Mesenchymal stem cell (in vitro differentiated cells and primary cell): ENCODE results near the gene USP11.

Source experiments
- DNase-seq: peaks from one replicate; pipeline ENCODE4 v3.0.0-alpha.2; 2013
- H2AFZ ChIP-seq: one replicate; pipeline ENCODE4 v1.6.1; 2013; ENCODE audit warnings: low read depth, mild to moderate bottlenecking, control low read depth, inconsistent platforms, low read length, moderate library complexity
- H2AK5ac ChIP-seq: 2 replicates; pipeline ENCODE4 v1.6.1; 2013; ENCODE audit warnings: low read length, moderate library complexity, mild to moderate bottlenecking, inconsistent platforms; ENCODE audit not compliant: severe bottlenecking
- H2BK120ac ChIP-seq: one replicate; pipeline ENCODE4 v1.6.1; 2013; ENCODE audit warnings: low read depth, mild to moderate bottlenecking, inconsistent platforms, low read length, moderate library complexity
- H2BK12ac ChIP-seq, 2 experiments: one replicate each; pipeline ENCODE4 v1.6.1; 2013; ENCODE audit warnings: inconsistent platforms in 2 of 2, low read length in 2 of 2, mild to moderate bottlenecking in 2 of 2, moderate library complexity in 2 of 2, control low read depth in 1 of 2
- H2BK15ac ChIP-seq: one replicate; pipeline ENCODE4 v1.6.1; 2013; ENCODE audit warnings: mild to moderate bottlenecking, low read depth, inconsistent platforms; ENCODE audit not compliant: poor library complexity, severe bottlenecking
- H2BK5ac ChIP-seq: 2 replicates; pipeline ENCODE4 v1.6.1; 2013; ENCODE audit warnings: low read depth, mild to moderate bottlenecking, low read length, control low read depth, inconsistent platforms; ENCODE audit not compliant: poor library complexity, severe bottlenecking
- H3K14ac ChIP-seq, 2 experiments: one replicate each; pipeline ENCODE4 v1.6.1; 2013; ENCODE audit warnings: inconsistent platforms in 2 of 2, low read length in 2 of 2, control low read depth in 1 of 2, mild to moderate bottlenecking in 1 of 2, moderate library complexity in 1 of 2
- H3K18ac ChIP-seq, 2 experiments: one replicate each; pipeline ENCODE4 v1.6.1; 2013; ENCODE audit warnings: inconsistent platforms in 2 of 2, low read length in 2 of 2, control low read depth in 1 of 2, low read depth in 1 of 2, mild to moderate bottlenecking in 1 of 2
- H3K23ac ChIP-seq, 2 experiments: one replicate each; pipeline ENCODE4 v1.6.1; 2013; ENCODE audit warnings: inconsistent platforms in 2 of 2, low read length in 2 of 2, mild to moderate bottlenecking in 2 of 2, moderate library complexity in 2 of 2, control low read depth in 1 of 2
- H3K27ac ChIP-seq: 2 replicates; pipeline ENCODE4 v1.5.1; 2013; ENCODE audit warnings: mild to moderate bottlenecking, moderate library complexity, low read length, control low read depth, inconsistent platforms; ENCODE audit not compliant: poor library complexity, severe bottlenecking
- H3K27me3 ChIP-seq, 2 experiments: 2 replicates each; pipeline versions ENCODE4 v1.6.1 to v1.7.0; 2013; ENCODE audit warnings: low read length in 2 of 2, mild to moderate bottlenecking in 2 of 2, moderate library complexity in 2 of 2, control low read depth in 1 of 2, inconsistent platforms in 1 of 2; ENCODE audit not compliant: control insufficient read depth in 1 of 2, insufficient read depth in 1 of 2
- H3K36me3 ChIP-seq, 2 experiments: 2 replicates each; pipeline versions ENCODE4 v1.6.1 to v1.7.0; 2013; ENCODE audit warnings: low read length in 2 of 2, control low read depth in 1 of 2, inconsistent platforms in 1 of 2, low read depth in 1 of 2, mild to moderate bottlenecking in 1 of 2; ENCODE audit not compliant: insufficient read depth in 2 of 2, control insufficient read depth in 1 of 2
- H3K4ac ChIP-seq, 2 experiments: one replicate each; pipeline ENCODE4 v1.6.1; 2013; ENCODE audit warnings: inconsistent platforms in 2 of 2, low read length in 2 of 2, mild to moderate bottlenecking in 2 of 2, moderate library complexity in 2 of 2, control low read depth in 1 of 2, low read depth in 1 of 2
- H3K4me1 ChIP-seq: 2 replicates; pipeline ENCODE4 v1.6.1; 2013; ENCODE audit warnings: low read depth, low read length, control low read depth; ENCODE audit not compliant: control insufficient read depth, insufficient read depth
- H3K4me2 ChIP-seq: 2 replicates; pipeline ENCODE4 v1.6.1; 2013; ENCODE audit warnings: low read length, mild to moderate bottlenecking, inconsistent platforms; ENCODE audit not compliant: poor library complexity, severe bottlenecking
- H3K4me3 ChIP-seq, 2 experiments: 2 replicates each; pipeline versions ENCODE4 v1.5.1 to v1.7.0; 2013; ENCODE audit warnings: low read length in 2 of 2, mild to moderate bottlenecking in 2 of 2, control low read depth in 1 of 2, low read depth in 1 of 2; ENCODE audit not compliant: insufficient read depth in 1 of 2
- H3K79me1 ChIP-seq: replicated peaks from 2 replicates; pipeline ENCODE4 v1.6.1; 2013; ENCODE audit warnings: mild to moderate bottlenecking, control low read depth, low read length, inconsistent platforms; ENCODE audit not compliant: poor library complexity, severe bottlenecking
- H3K9ac ChIP-seq: 2 replicates; pipeline ENCODE4 v1.7.0; 2013; ENCODE audit warnings: mild to moderate bottlenecking, low read length, moderate library complexity
- H3K9me3 ChIP-seq: 2 replicates; pipeline ENCODE4 v1.7.0; 2013; ENCODE audit warnings: mild to moderate bottlenecking, low read length; ENCODE audit not compliant: control insufficient read depth
- H4K8ac ChIP-seq: one replicate; pipeline ENCODE4 v1.6.1; 2013; ENCODE audit warnings: inconsistent platforms, mild to moderate bottlenecking, low read length, moderate library complexity
- H4K91ac ChIP-seq: one replicate; pipeline ENCODE4 v1.6.1; 2013; ENCODE audit warnings: mild to moderate bottlenecking, low read length, inconsistent platforms
- WGBS: methylation state at CpG from one replicate; pipeline ENCODE4 v1.1.7; 2013; ENCODE audit warnings: mixed read lengths; 5-methylcytosine and 5-hydroxymethylcytosine counted together

USP11 gene

GRCh38 chrX:47229427-47229826 is 3.4 kb upstream of the USP11 start:
- Histone ChIP-seq H3K9me3 (no peaks in the 10 kb centered on the region), H3K27ac (no peak overlapping the region), H3K4me3 (no peak overlapping the region), H2BK12ac (no peak overlapping the region), H3K27me3 (peaks cover 0 to 10% of the 10 kb centered on the region in 2 experiments), H2BK120ac (no peak overlapping the region), H3K23ac (no peak overlapping the region), H2AFZ (no peak overlapping the region), H3K4ac (no peak overlapping the region), H2BK5ac (no peak overlapping the region), H3K79me1 (peaks cover 12% of the 10 kb centered on the region), H4K8ac (no peak overlapping the region), H3K9ac (no peak overlapping the region), H3K4me2 (no peak overlapping the region), H3K36me3 (peaks cover 44 to 51% of the 10 kb centered on the region in 2 experiments), H2AK5ac (no peak overlapping the region), H2BK15ac (no peak overlapping the region), H3K14ac (no peak overlapping the region), H3K18ac (no peak overlapping the region), H4K91ac (no peak overlapping the region), H3K4me1 (peaks cover 2% of the 10 kb centered on the region)
- WGBS: 96% methylated on average over 3 of the region's 6 CpGs
- DNase-seq: no peak

GRCh38 chrX:47230136-47230868 is 2.5 kb upstream of the USP11 start:
- Histone ChIP-seq H3K4me1 (peaks cover 2% of the 10 kb centered on the region), H3K18ac (no peak overlapping the region), H2AK5ac (no peak overlapping the region), H3K36me3 (peaks cover 36 to 43% of the 10 kb centered on the region in 2 experiments), H2BK12ac (no peak overlapping the region), H2BK5ac (no peak overlapping the region), H3K4me2 (no peak overlapping the region), H3K79me1 (peaks cover 9% of the 10 kb centered on the region), H3K4me3 (no peak overlapping the region), H3K9me3 (no peaks in the 10 kb centered on the region), H2BK120ac (no peak overlapping the region), H4K91ac (no peak overlapping the region), H3K4ac (no peak overlapping the region), H3K14ac (no peak overlapping the region), H3K23ac (no peak overlapping the region), H3K27ac (no peak overlapping the region), H3K9ac (no peak overlapping the region), H3K27me3 (peaks cover 0 to 12% of the 10 kb centered on the region in 2 experiments), H2AFZ (no peak overlapping the region), H2BK15ac (no peak overlapping the region), H4K8ac (no peak overlapping the region)
- no peak for DNase-seq
- 93% methylated on average over 5 of the region's 5 CpGs for WGBS

DNA sequence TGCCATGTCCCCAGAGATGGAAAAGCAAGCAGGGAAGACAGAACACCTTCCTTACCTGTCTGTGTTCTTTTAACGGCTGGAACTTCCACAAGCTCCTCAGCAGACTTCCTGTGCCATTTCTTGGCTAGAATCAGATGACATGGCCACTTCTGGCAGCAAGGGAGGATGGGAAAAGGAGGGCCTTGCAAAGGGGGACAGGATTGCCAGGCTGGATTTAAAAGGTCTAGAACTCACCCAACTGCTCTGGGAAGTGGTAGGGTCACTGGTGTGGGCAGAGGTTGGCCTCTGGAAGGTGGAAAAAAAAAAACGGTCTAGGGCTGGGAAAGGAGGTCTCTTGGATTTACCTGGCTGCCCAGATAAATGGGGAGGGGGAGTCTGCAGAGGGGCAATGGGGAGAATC is 1.6 kb upstream of the USP11 start:
- H4K91ac ChIP-seq: no peak overlapping the region
- no peak for DNase-seq
- H3K36me3 ChIP-seq: peaks cover 27 to 34% of the 10 kb centered on the region in 2 experiments
- peaks cover 3% of the 10 kb centered on the region for H3K79me1 ChIP-seq
- 100% methylated on average over 2 of the region's 2 CpGs for WGBS
- no peak overlapping the region for H4K8ac ChIP-seq
- H3K23ac ChIP-seq: no peak overlapping the region
- H2BK5ac ChIP-seq: no peak overlapping the region
- no peak overlapping the region for H3K9ac ChIP-seq
- no peak overlapping the region for H2BK120ac ChIP-seq
- H2AFZ ChIP-seq: no peak overlapping the region
- H3K9me3 ChIP-seq: no peaks in the 10 kb centered on the region
- H3K4me1 ChIP-seq: peaks cover 2% of the 10 kb centered on the region
- H3K18ac ChIP-seq: no peak overlapping the region
- no peak overlapping the region for H3K4me3 ChIP-seq
- H3K4me2 ChIP-seq: no peak overlapping the region
- H3K27me3 ChIP-seq: peaks cover 0 to 21% of the 10 kb centered on the region in 2 experiments
- H3K4ac ChIP-seq: no peak overlapping the region
- no peak overlapping the region for H2AK5ac ChIP-seq
- H2BK15ac ChIP-seq: no peak overlapping the region
- no peak overlapping the region for H2BK12ac ChIP-seq
- no peak overlapping the region for H3K14ac ChIP-seq
- H3K27ac ChIP-seq: no peak overlapping the region

DNA sequence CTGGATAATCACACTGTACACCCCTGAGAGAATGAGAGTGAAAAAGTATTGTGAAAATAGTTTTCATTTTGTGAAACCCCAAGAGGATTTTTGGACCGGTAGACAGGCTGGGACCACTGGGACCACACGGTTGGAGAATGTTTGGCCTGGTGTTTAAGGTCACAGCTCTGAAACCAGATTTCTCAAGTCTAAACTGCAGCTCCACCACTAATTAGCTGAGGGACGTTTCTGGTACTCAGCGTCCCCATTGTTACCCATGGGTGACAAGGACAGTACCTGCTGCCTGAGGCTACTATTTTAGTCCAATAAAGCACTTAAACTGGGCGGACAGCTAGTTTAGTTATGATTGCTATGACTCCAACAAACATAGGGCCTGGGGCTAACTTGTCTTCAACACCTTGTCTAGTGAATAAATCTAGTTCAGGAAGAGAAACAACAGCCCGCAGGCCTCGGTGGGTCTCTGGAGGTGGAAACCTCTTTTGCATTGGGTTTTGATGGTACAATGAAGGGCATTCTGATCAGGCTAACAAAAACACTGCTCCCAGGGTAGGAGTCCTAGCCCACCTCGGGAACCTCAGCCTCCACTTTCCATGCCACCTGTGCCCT is 509 bp upstream of the USP11 start:
- Histone ChIP-seq H3K27me3 (peaks cover 0 to 30% of the 10 kb centered on the region in 2 experiments), H2AK5ac (peak overlapping the region; percentile 36), H3K4me2 (peak overlapping the region; percentile 77), H3K23ac (no peak overlapping the region), H3K4ac (peak overlapping the region; percentile 64 to 97), H3K14ac (no peak overlapping the region), H3K18ac (peak overlapping the region; percentile 48 to 70), H2BK15ac (no peak overlapping the region), H2BK5ac (no peak overlapping the region), H2BK12ac (no peak overlapping the region), H4K8ac (peak overlapping the region; percentile 90), H2BK120ac (peak overlapping the region; percentile 19), H3K27ac (peak overlapping the region; percentile 77), H3K79me1 (peaks cover 3% of the 10 kb centered on the region), H4K91ac (peak overlapping the region; percentile 89), H3K4me3 (peak overlapping the region; percentile 85 to 93), H3K9me3 (no peaks in the 10 kb centered on the region), H3K36me3 (peaks cover 16 to 23% of the 10 kb centered on the region in 2 experiments), H3K4me1 (peaks cover 2% of the 10 kb centered on the region), H3K9ac (peak overlapping the region; percentile 100), H2AFZ (peak overlapping the region; percentile 69)
- no peak for DNase-seq
- 81% methylated on average over 5 of the region's 8 CpGs for WGBS
